ENCODE data around the gene SMG6.

- TF ChIP-seq CTCF (conservative IDR thresholded peaks at IDR 0.05 in 1 of 2, IDR thresholded peaks at IDR 0.05 in 1 of 2; ENCODE audit: extremely low read depth in 1 of 2, insufficient read depth in 1 of 2, low read depth in 1 of 2, low read length in 2 of 2) (no peak), EZH2 (IDR thresholded peaks at IDR 0.05; ENCODE audit: borderline replicate concordance, low read length) (no peak)
Measured at GRCh38 chr17:2063261-2064146, 240.1 kb downstream of the SMG6 start.

Data from mammary epithelial cell (primary cell).